ENCODE results near the gene KDM2A. TPM values are rescaled to one million over a fixed set of nuclear protein-coding genes. Genes with fewer than 3 reads are reported as not detected.
"Not testable (repeated sequence)": the region's sequence is repeated elsewhere in the genome, so short reads cannot be mapped to it uniquely, and the experiment has no call there.

KDM2A gene
- total and polyA plus RNA-seq, 9 donors = 32.1 to 65.0 (median 54.2) TPM

DNA sequence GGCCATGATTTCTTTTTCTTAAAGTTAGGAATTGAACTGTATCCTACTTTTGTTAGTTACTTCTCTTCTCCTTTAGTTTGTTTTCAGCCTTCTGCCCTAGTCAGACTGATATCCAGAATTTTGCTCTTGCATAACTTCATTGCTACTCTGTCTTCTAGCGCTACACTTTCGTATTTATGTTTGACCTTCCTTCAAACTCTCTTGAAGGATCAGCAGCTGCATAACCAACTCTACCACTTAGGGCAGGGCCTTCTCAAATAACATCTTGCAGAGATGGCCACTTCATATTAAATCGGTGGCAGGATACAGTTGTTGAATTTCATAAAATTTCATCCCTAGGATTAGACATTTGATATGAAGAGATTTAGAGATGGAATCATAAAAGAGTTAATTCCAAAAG is 43.9 kb downstream of the KDM2A start:
- Histone ChIP-seq H3K9me3 (replicated peaks; ENCODE audit: control insufficient read depth, low read depth, low read length) (no peaks in the 10 kb centered on the region), H3K36me3 (ENCODE audit: control insufficient read depth, insufficient read depth, low read length) (peaks cover 2% of the 10 kb centered on the region), H3K27me3 (ENCODE audit: control insufficient read depth, insufficient read depth, low read length) (no peaks in the 10 kb centered on the region), H3K4me1 (ENCODE audit: control insufficient read depth, insufficient read depth, low read length) (peaks cover 3% of the 10 kb centered on the region), H3K4me3 (ENCODE audit: low read length) (no peak overlapping the region), H3K27ac (ENCODE audit: low read length) (peak overlapping the region; percentile 13)
- DNase-seq = no peak
- WGBS (ENCODE audit: insufficient coverage) = 90% methylated on average over 2 of the region's 3 CpGs

DNA sequence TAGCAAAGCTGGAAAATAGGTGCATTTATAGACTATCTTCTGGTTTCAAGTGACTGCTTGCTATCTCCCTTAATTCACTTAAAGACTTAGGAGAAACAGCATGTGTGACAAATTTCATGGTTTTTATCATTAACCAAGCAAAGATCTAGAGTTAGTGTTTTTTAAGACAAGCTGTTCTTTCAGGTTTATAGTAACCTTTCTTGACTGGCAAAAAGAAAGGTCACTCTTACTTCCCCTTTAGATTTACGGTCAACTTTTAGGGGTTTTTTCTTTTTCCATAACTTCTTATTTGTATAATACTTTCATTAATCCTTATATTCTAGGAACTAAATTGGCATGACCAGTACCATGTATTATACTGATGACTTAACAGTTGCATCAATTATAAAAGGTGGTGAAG is 46.6 kb downstream of the KDM2A start:
- WGBS (ENCODE audit: insufficient coverage) = no CpG with 5 or more reads among the region's 1 CpG
- Histone ChIP-seq H3K4me3 (ENCODE audit: low read length) (no peak overlapping the region), H3K9me3 (replicated peaks; ENCODE audit: control insufficient read depth, low read depth, low read length) (no peaks in the 10 kb centered on the region), H3K36me3 (ENCODE audit: control insufficient read depth, insufficient read depth, low read length) (peaks cover 2% of the 10 kb centered on the region), H3K27me3 (ENCODE audit: control insufficient read depth, insufficient read depth, low read length) (no peaks in the 10 kb centered on the region), H3K4me1 (ENCODE audit: control insufficient read depth, insufficient read depth, low read length) (peaks cover 3% of the 10 kb centered on the region), H3K27ac (ENCODE audit: low read length) (no peak overlapping the region)
- no peak for DNase-seq

DNA sequence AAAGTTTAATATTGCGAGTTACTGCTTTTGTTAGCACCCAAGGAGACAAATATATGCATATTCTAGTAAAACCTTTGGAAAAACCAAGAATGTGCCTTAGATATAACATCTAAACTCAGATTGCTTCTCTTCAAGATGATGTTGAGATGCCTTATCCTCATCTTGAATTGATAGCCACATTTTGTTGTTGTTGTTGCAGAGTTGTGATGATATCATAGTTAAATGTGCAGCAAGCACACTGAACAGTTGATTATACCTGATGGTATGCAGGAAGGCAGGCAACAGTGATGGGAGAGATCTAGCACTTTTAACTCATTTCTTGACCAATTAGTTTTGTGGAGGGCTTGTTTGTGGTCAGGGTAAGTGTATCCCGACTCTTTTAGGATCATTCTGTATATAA is 48.0 kb downstream of the KDM2A start:
- no peaks in the 10 kb centered on the region for H3K9me3 ChIP-seq (replicated peaks; ENCODE audit: control insufficient read depth, low read depth, low read length)
- peaks cover 3% of the 10 kb centered on the region for H3K4me1 ChIP-seq (ENCODE audit: control insufficient read depth, insufficient read depth, low read length)
- no peak overlapping the region for H3K4me3 ChIP-seq (ENCODE audit: low read length)
- peaks cover 5% of the 10 kb centered on the region for H3K36me3 ChIP-seq (ENCODE audit: control insufficient read depth, insufficient read depth, low read length)
- H3K27me3 ChIP-seq (ENCODE audit: control insufficient read depth, insufficient read depth, low read length) = no peaks in the 10 kb centered on the region
- no CpG with 5 or more reads among the region's 2 CpGs for WGBS (ENCODE audit: insufficient coverage)
- H3K27ac ChIP-seq (ENCODE audit: low read length) = no peak overlapping the region
- DNase-seq = no peak

DNA sequence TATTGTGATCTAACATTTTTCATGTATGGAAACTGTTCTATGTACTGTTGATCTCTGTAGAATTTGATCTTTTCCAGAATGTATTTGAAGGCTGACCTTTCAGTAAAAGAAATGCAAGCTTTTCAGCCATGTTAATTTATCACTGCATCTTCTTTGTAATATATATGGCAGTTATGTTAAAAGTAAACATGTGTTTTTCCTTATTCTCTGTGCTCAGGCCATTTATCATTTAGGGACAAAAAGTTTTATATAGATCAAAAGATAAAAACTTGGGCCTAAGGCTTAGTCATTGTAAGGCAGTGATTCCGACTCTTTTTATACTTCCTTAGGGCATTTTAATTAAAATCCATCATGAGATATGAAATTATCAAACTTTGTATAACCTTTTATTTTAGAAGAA is 48.7 kb downstream of the KDM2A start:
- WGBS (ENCODE audit: insufficient coverage) = no CpG with 5 or more reads among the region's 1 CpG
- no peak for DNase-seq
- peaks cover 5% of the 10 kb centered on the region for H3K36me3 ChIP-seq (ENCODE audit: control insufficient read depth, insufficient read depth, low read length)
- H3K27ac ChIP-seq (ENCODE audit: low read length) = no peak overlapping the region
- H3K9me3 ChIP-seq (replicated peaks; ENCODE audit: control insufficient read depth, low read depth, low read length) = no peaks in the 10 kb centered on the region
- no peaks in the 10 kb centered on the region for H3K27me3 ChIP-seq (ENCODE audit: control insufficient read depth, insufficient read depth, low read length)
- H3K4me3 ChIP-seq (ENCODE audit: low read length) = no peak overlapping the region
- H3K4me1 ChIP-seq (ENCODE audit: control insufficient read depth, insufficient read depth, low read length) = peaks cover 1% of the 10 kb centered on the region

DNA sequence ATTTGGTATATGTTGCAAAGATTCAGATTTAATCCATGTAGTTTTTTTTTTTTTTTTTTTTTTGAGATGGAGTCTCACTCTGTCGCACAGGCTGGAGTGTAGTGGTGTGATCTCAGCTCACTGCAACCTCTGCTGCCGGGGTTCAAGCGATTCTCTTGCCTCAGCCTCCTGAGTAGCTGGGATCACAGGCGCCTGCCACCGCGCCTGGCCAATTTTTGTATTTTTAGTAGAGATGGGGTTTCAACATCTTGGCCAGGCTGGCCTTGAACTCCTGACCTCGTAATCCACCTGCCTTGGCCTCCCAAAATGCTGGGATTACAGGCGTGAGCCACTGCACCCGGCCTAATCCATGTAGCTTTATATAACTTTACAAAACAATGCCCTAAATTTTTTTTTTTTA is 49.8 kb downstream of the KDM2A start:
- not testable (repeated sequence) for H3K9me3 ChIP-seq (replicated peaks; ENCODE audit: control insufficient read depth, low read depth, low read length); H3K27ac ChIP-seq (ENCODE audit: low read length); DNase-seq; H3K36me3 ChIP-seq (ENCODE audit: control insufficient read depth, insufficient read depth, low read length); H3K4me1 ChIP-seq (ENCODE audit: control insufficient read depth, insufficient read depth, low read length); H3K4me3 ChIP-seq (ENCODE audit: low read length); H3K27me3 ChIP-seq (ENCODE audit: control insufficient read depth, insufficient read depth, low read length)
- 60% methylated on average over 2 of the region's 9 CpGs for WGBS (ENCODE audit: insufficient coverage)

DNA sequence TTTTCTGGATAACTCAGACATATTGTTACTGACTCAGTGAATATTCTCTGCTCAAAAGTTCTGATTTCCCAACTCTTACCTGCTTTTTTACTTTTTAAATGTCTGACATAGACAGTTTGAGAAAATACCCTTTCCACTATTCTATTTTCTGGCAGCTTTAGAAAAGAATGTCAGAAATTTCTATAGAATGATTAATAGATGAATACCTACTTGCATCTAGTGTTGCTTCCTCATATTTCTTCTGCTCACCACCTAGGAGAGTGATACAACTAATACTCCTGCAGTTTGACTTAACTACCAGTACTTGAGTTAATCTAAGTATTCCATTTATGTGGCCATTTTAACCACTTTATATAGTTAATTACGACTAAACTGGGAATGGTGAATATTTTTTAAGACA is 55.2 kb downstream of the KDM2A start:
- WGBS (ENCODE audit: insufficient coverage) = no CpG with 5 or more reads among the region's 1 CpG
- DNase-seq = no peak
- peaks cover 5% of the 10 kb centered on the region for H3K36me3 ChIP-seq (ENCODE audit: control insufficient read depth, insufficient read depth, low read length)
- H3K9me3 ChIP-seq (replicated peaks; ENCODE audit: control insufficient read depth, low read depth, low read length) = no peaks in the 10 kb centered on the region
- no peak overlapping the region for H3K4me3 ChIP-seq (ENCODE audit: low read length)
- no peak overlapping the region for H3K27ac ChIP-seq (ENCODE audit: low read length)
- H3K27me3 ChIP-seq (ENCODE audit: control insufficient read depth, insufficient read depth, low read length) = no peaks in the 10 kb centered on the region
- H3K4me1 ChIP-seq (ENCODE audit: control insufficient read depth, insufficient read depth, low read length) = no peaks in the 10 kb centered on the region

DNA sequence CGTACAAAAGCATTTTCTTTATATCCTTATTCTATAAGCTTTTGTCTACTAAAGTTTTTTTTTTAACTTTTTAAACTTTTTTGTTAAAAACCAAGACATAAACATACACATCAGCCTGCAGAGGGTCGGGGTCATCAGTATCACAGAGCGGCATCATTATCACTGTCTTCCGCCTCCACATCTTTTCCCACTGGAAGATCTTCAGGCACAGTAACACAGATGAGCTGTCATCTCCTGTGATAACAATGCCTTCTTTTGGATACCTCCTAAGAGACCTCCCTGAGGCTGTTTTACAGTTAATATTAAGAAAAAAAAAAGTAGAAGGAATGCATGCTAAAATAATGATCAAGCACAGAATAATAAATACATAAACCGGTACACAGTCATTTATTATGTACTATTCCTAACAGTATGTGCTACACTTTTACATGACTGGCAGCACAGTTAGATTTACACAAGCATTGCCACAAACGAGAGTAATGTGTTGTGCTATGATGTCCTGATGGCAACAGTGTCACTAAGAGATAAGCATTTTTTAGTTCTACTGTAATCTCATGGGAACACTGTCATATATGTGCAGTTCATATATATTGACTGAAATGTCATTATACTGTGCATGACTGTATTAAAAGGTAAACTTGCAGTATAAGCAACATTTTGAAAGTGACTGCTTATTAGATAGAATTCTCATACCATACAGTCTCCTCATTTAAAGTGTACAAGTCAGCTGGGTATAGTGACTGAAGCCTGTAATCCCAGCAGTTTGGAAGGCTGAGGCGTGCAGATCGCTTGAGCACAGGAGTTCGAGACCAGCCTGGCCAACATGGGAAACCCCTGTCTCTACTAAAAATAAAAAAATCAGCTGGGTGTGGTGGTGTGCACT is 58.6 kb downstream of the KDM2A start:
- DNase-seq = no peak
- WGBS (ENCODE audit: insufficient coverage) = 92% methylated on average over 2 of the region's 9 CpGs
- H3K4me3 ChIP-seq (ENCODE audit: low read length) = no peak overlapping the region
- no peaks in the 10 kb centered on the region for H3K27me3 ChIP-seq (ENCODE audit: control insufficient read depth, insufficient read depth, low read length)
- H3K36me3 ChIP-seq (ENCODE audit: control insufficient read depth, insufficient read depth, low read length) = peaks cover 21% of the 10 kb centered on the region
- no peaks in the 10 kb centered on the region for H3K4me1 ChIP-seq (ENCODE audit: control insufficient read depth, insufficient read depth, low read length)
- no peaks in the 10 kb centered on the region for H3K9me3 ChIP-seq (replicated peaks; ENCODE audit: control insufficient read depth, low read depth, low read length)
- H3K27ac ChIP-seq (ENCODE audit: low read length) = no peak overlapping the region

DNA sequence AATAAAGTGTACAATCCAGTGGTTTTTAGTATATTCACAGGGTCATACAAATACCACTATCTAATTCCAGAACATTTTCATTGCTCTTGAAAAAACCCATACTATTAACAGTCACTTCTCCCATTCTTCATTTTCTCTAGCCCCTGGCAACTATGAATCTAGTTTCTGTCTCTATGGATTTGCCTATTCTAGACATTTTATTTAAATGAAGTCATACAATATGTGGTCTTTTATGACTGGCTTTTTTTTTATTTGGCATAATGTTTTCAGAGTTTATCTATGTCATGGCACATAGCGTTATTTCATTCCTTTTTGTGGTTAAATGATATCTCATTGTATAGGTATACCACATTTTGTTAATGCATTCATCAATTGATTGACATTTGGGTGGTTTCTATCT is 59.4 kb downstream of the KDM2A start:
- no CpG with 5 or more reads among the region's 1 CpG for WGBS (ENCODE audit: insufficient coverage)

DNA sequence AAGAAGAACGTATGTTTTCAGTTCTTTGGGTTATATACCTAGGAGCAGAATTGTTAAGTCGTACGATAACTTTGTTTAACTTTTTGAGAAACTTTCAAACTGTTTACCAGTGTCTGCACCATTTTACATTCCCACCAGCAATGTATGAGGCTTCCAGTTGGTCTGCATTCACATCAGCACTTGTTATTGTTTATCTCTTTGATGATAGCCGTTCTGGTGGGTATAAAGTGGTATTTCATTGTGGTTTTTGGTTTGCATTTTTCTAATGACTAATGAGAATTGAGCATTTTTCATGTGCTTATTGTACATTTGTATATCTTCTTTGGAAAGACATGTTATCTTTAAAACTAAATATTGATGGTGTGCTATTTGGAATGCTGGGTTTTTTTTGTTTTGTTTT is 59.8 kb downstream of the KDM2A start:
- peaks cover 33% of the 10 kb centered on the region for H3K36me3 ChIP-seq (ENCODE audit: control insufficient read depth, insufficient read depth, low read length)
- no peak for DNase-seq
- no peaks in the 10 kb centered on the region for H3K27me3 ChIP-seq (ENCODE audit: control insufficient read depth, insufficient read depth, low read length)
- no peak overlapping the region for H3K27ac ChIP-seq (ENCODE audit: low read length)
- WGBS (ENCODE audit: insufficient coverage) = no CpG with 5 or more reads among the region's 4 CpGs
- no peaks in the 10 kb centered on the region for H3K4me1 ChIP-seq (ENCODE audit: control insufficient read depth, insufficient read depth, low read length)
- H3K9me3 ChIP-seq (replicated peaks; ENCODE audit: control insufficient read depth, low read depth, low read length) = no peaks in the 10 kb centered on the region
- no peak overlapping the region for H3K4me3 ChIP-seq (ENCODE audit: low read length)

More for the DNA sequence above, 59.4 kb downstream of the KDM2A start:
- Histone ChIP-seq H3K4me1 (ENCODE audit: control insufficient read depth, insufficient read depth, low read length) (no peaks in the 10 kb centered on the region), H3K27ac (ENCODE audit: low read length) (no peak overlapping the region), H3K9me3 (replicated peaks; ENCODE audit: control insufficient read depth, low read depth, low read length) (no peaks in the 10 kb centered on the region), H3K27me3 (ENCODE audit: control insufficient read depth, insufficient read depth, low read length) (no peaks in the 10 kb centered on the region), H3K36me3 (ENCODE audit: control insufficient read depth, insufficient read depth, low read length) (peaks cover 29% of the 10 kb centered on the region), H3K4me3 (ENCODE audit: low read length) (no peak overlapping the region)
- no peak for DNase-seq

DNA sequence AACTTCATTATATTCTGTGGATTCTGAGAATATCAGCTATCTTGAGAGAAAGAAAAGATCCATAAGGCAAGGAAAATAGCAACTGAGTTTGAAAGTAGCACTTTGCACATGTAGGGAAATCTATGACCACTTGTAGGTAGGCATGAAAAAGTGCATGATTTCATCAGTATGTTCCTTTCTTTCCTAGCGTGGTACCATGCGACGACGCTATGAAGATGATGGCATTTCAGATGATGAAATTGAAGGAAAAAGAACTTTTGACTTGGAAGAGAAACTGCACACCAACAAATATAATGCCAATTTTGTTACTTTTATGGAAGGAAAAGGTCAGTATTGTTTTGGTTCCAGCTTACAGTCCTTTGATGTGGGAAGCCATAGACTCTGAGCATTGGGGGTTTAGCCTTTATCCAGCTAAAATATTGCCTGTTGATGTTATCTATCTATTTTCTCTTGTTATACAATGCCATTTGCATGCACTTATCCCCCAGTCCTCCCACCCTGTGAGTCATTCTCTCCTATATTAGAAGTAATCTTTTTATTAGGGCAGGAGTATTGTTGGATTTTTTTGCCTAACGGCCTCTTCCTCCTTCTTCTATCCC is 60.9 kb downstream of the KDM2A start:
- WGBS (ENCODE audit: insufficient coverage) = no CpG with 5 or more reads among the region's 5 CpGs
- Histone ChIP-seq H3K4me1 (ENCODE audit: control insufficient read depth, insufficient read depth, low read length) (no peaks in the 10 kb centered on the region), H3K4me3 (ENCODE audit: low read length) (no peak overlapping the region), H3K9me3 (replicated peaks; ENCODE audit: control insufficient read depth, low read depth, low read length) (no peaks in the 10 kb centered on the region), H3K27me3 (ENCODE audit: control insufficient read depth, insufficient read depth, low read length) (no peaks in the 10 kb centered on the region), H3K27ac (ENCODE audit: low read length) (no peak overlapping the region), H3K36me3 (ENCODE audit: control insufficient read depth, insufficient read depth, low read length) (peaks cover 37% of the 10 kb centered on the region)
- no peak for DNase-seq
